SU-DHL-6 (cell line): Measurements from ENCODE around the gene ADCYAP1R1.

Source experiments
- EZH2phosphoT487 ChIP-seq: fragments of 200-600 bp; sonication (generic), shearing (Covaris generic); conservative IDR thresholded peaks from 2 replicates; pipeline ENCODE4 v1.6.1; 2018; ENCODE audit warnings: mild to moderate bottlenecking, antibody characterized with exemption, low read length, moderate library complexity, mixed read lengths
- TF ChIP-seq, protein P1 (sequence below): fragments of 200-600 bp; sonication (generic); IDR thresholded peaks from one replicate; pipeline ENCODE4 v1.5.1; 2017; ENCODE audit warnings: antibody characterized with exemption, mild to moderate bottlenecking, low read length, moderate library complexity; ENCODE audit not compliant: insufficient read depth, poor library complexity, severe bottlenecking

DNA sequence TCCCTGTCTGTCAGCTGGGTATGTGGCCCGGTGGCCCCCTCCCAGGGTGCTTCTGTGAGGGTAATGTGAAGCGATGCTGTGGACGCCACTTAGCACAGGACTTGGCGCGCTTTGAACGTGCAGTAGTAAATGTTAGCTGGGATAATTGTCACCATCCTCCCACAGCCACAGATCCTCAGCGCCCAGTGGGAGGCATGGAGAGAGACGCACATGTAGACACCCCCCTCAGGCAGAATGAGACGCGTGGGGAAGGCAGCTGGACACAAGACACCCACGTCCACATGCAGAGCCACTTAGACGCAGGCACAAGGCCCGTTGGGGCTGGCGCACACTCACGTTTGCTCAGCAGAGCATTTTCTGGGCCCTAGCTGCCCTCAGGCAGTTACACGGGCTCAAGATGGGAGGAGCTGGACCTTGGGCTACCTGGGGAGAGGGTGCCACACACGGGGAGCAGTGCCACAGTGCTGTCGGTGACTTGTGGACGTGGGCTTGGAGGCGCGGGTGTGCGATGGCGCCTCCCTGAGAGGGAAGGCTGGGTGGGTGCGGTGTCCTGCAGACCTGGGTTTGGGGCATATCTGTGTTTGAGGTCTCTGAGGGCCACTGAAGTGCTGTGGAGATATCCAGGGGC is 26.4 kb downstream of the ADCYAP1R1 start:
- TF ChIP-seq, protein P1, sequence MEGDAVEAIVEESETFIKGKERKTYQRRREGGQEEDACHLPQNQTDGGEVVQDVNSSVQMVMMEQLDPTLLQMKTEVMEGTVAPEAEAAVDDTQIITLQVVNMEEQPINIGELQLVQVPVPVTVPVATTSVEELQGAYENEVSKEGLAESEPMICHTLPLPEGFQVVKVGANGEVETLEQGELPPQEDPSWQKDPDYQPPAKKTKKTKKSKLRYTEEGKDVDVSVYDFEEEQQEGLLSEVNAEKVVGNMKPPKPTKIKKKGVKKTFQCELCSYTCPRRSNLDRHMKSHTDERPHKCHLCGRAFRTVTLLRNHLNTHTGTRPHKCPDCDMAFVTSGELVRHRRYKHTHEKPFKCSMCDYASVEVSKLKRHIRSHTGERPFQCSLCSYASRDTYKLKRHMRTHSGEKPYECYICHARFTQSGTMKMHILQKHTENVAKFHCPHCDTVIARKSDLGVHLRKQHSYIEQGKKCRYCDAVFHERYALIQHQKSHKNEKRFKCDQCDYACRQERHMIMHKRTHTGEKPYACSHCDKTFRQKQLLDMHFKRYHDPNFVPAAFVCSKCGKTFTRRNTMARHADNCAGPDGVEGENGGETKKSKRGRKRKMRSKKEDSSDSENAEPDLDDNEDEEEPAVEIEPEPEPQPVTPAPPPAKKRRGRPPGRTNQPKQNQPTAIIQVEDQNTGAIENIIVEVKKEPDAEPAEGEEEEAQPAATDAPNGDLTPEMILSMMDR = no peak
- TF ChIP-seq EZH2phosphoT487 = no peak
